Keratinocyte (primary cell): Measurements from ENCODE around the gene UQCR10. TPM values are rescaled to one million over a fixed set of nuclear protein-coding genes. Genes with fewer than 3 reads are reported as not detected.

ENCODE experiments used
- DNase-seq: peaks from one replicate; pipeline ENCODE4 v3.0.0-alpha.2; 2011; ENCODE audit warnings: low read depth, missing footprints, low spot score
- FAIRE-seq: peaks from 2 replicates; lab custom pipeline; 2011; peaks lifted over from hg19 to GRCh38; lab: Jason Lieb, UNC
- H2AFZ ChIP-seq: 2 replicates; pipeline ENCODE4 v1.6.0; 2012; ENCODE audit warnings: low read length, control low read depth, inconsistent platforms; ENCODE audit not compliant: control insufficient read depth
- H3K27ac ChIP-seq: 2 replicates; pipeline ENCODE4 v1.5.1; 2011; ENCODE audit warnings: low read length; ENCODE audit not compliant: control insufficient read depth, insufficient read depth
- H3K27me3 ChIP-seq: 3 replicates; pipeline ENCODE4 v1.6.0; 2011; ENCODE audit warnings: low read length; ENCODE audit not compliant: control insufficient read depth, insufficient read depth; ENCODE audit errors: extremely low read depth
- H3K36me3 ChIP-seq, 2 experiments: 2 replicates in 1 of 2; 3 replicates in 1 of 2; pipeline ENCODE4 v1.5.1; 2011; ENCODE audit warnings: low read length in 2 of 2, mild to moderate bottlenecking in 1 of 2; ENCODE audit not compliant: control insufficient read depth in 2 of 2, insufficient read depth in 2 of 2; ENCODE audit errors: extremely low read depth in 1 of 2
- H3K4me1 ChIP-seq: 3 replicates; pipeline ENCODE4 v1.5.1; 2011; ENCODE audit warnings: low read length; ENCODE audit not compliant: control insufficient read depth, insufficient read depth; ENCODE audit errors: extremely low read depth
- H3K4me2 ChIP-seq: 3 replicates; pipeline ENCODE4 v1.6.0; 2011; ENCODE audit warnings: low read depth, low read length; ENCODE audit not compliant: control insufficient read depth, insufficient read depth; ENCODE audit errors: extremely low read depth
- H3K4me3 ChIP-seq, 3 experiments: fragments of 200-600 bp in 1 of 3; sonication (generic) in 1 of 3; 2 replicates in 2 of 3; 3 replicates in 1 of 3; pipeline ENCODE4 v1.5.1; 2011 to 2016; ENCODE audit warnings: low read length in 3 of 3, mild to moderate bottlenecking in 3 of 3, control low read depth in 2 of 3, inconsistent platforms in 1 of 3, low read depth in 1 of 3, mixed read lengths in 1 of 3, mixed run types in 1 of 3, moderate library complexity in 1 of 3; ENCODE audit not compliant: control insufficient read depth in 2 of 3, insufficient read depth in 2 of 3; ENCODE audit errors: extremely low read depth in 1 of 3
- H3K79me2 ChIP-seq: 2 replicates; pipeline ENCODE4 v1.6.0; 2012; ENCODE audit warnings: low read length; ENCODE audit not compliant: control insufficient read depth, insufficient read depth
- H3K9ac ChIP-seq: 3 replicates; pipeline ENCODE4 v1.6.0; 2011; ENCODE audit warnings: low read length; ENCODE audit not compliant: control insufficient read depth, insufficient read depth; ENCODE audit errors: extremely low read depth
- H3K9me1 ChIP-seq: 3 replicates; pipeline ENCODE4 v1.6.0; 2011; ENCODE audit warnings: low read length; ENCODE audit not compliant: control insufficient read depth, insufficient read depth; ENCODE audit errors: extremely low read depth
- H3K9me3 ChIP-seq: 2 replicates; pipeline ENCODE4 v1.5.1; 2012; ENCODE audit warnings: low read depth, low read length; ENCODE audit not compliant: control insufficient read depth
- H4K20me1 ChIP-seq: 3 replicates; pipeline ENCODE4 v1.6.0; 2011; ENCODE audit warnings: low read length; ENCODE audit not compliant: control insufficient read depth, insufficient read depth; ENCODE audit errors: extremely low read depth
- EZH2 ChIP-seq: IDR thresholded peaks from one replicate; pipeline ENCODE4 v1.6.1; 2012; ENCODE audit warnings: inconsistent platforms, mild to moderate bottlenecking, low read length, moderate library complexity
- dilution Hi-C: fragments of 300-500 bp; cut with MboI; formaldehyde crosslinking; loops from one replicate; pipeline ENCODE4 v1.7.0; 2020; ENCODE audit warnings: low sequenced_read_pairs; ENCODE audit not compliant: extremely low pct_ligation_motif_present
- polyA plus RNA-seq, 5 experiments: library from polyadenylated mRNA; depleted of rRNA in 3 of 5; stranded (reverse) in 3 of 5; stranded (forward) in 1 of 5; unstranded in 1 of 5; fragments of >200 nt; gene quantifications; 1 replicate in 1 of 5; 2 replicates in 3 of 5; 3 replicates in 1 of 5; pipeline versions ENCODE4 v1.2.1 to v1.2.3, GENCODE V29; 2011 to 2012; ENCODE audit warnings: missing spikeins in 2 of 5, low read depth in 1 of 5, low replicate concordance in 1 of 5
- TF ChIP-seq, protein P1 (sequence below), 3 experiments: IDR thresholded peaks in 1 of 3; conservative IDR thresholded peaks in 1 of 3; optimal IDR thresholded peaks in 1 of 3; 2 replicates in 2 of 3; 3 replicates in 1 of 3; pipeline versions ENCODE3 to v1.5.1; 2011; ENCODE audit warnings: low read length in 3 of 3, mild to moderate bottlenecking in 3 of 3, moderate library complexity in 2 of 3, control low read depth in 1 of 3, inconsistent platforms in 1 of 3; ENCODE audit not compliant: insufficient read depth in 2 of 3; ENCODE audit errors: extremely low read depth in 1 of 3

Gene UQCR10
- polyA plus RNA-seq, 1 donor (not counting 4 experiments of a cell fraction or from before 2014, with no cell fraction given) = 161 TPM

DNA sequence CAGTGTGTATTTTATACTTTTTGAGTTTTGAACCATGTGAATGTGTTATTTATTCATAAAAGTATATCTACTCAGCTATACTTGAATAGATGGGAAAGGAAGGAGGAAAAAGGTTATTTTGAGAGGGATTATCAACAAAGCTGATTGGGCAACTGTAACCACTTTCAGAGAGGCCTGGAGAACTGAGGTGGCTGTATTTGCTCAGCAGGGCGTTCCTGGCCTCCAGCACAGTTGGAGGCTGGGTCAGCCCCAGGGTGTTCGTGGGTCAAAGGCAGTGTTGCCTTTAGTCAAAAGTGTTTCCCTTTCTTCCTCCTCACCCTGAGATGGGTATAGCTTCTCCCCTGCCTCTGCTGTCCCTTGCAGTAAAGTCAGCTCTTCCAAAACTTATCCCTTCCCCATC lies 44.2 kb downstream of the UQCR10 start:
- H4K20me1 ChIP-seq = no peaks in the 10 kb centered on the region
- no peaks in the 10 kb centered on the region for H3K9me3 ChIP-seq
- no peaks in the 10 kb centered on the region for H3K27me3 ChIP-seq
- H3K36me3 ChIP-seq = peaks cover 32 to 53% of the 10 kb centered on the region in 2 experiments
- H3K9ac ChIP-seq = no peak overlapping the region
- no peak for FAIRE-seq
- no peaks in the 10 kb centered on the region for H3K79me2 ChIP-seq
- no peak overlapping the region for H3K27ac ChIP-seq
- dilution Hi-C loops = no loop called here
- H2AFZ ChIP-seq = no peak overlapping the region
- H3K4me1 ChIP-seq = peaks cover 7% of the 10 kb centered on the region
- no peak overlapping the region for H3K4me2 ChIP-seq
- DNase-seq = no peak
- no peak overlapping the region for H3K4me3 ChIP-seq
- TF ChIP-seq EZH2 = no peak
- TF ChIP-seq, protein P1, sequence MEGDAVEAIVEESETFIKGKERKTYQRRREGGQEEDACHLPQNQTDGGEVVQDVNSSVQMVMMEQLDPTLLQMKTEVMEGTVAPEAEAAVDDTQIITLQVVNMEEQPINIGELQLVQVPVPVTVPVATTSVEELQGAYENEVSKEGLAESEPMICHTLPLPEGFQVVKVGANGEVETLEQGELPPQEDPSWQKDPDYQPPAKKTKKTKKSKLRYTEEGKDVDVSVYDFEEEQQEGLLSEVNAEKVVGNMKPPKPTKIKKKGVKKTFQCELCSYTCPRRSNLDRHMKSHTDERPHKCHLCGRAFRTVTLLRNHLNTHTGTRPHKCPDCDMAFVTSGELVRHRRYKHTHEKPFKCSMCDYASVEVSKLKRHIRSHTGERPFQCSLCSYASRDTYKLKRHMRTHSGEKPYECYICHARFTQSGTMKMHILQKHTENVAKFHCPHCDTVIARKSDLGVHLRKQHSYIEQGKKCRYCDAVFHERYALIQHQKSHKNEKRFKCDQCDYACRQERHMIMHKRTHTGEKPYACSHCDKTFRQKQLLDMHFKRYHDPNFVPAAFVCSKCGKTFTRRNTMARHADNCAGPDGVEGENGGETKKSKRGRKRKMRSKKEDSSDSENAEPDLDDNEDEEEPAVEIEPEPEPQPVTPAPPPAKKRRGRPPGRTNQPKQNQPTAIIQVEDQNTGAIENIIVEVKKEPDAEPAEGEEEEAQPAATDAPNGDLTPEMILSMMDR (optimal IDR thresholded peaks at IDR 0.05 in 1 of 3, IDR thresholded peaks at IDR 0.05 in 1 of 3, conservative IDR thresholded peaks at IDR 0.05 in 1 of 3; ENCODE audit: extremely low read depth in 1 of 3, insufficient read depth in 2 of 3, low read length in 3 of 3) = no peak
- peaks cover 4% of the 10 kb centered on the region for H3K9me1 ChIP-seq

DNA sequence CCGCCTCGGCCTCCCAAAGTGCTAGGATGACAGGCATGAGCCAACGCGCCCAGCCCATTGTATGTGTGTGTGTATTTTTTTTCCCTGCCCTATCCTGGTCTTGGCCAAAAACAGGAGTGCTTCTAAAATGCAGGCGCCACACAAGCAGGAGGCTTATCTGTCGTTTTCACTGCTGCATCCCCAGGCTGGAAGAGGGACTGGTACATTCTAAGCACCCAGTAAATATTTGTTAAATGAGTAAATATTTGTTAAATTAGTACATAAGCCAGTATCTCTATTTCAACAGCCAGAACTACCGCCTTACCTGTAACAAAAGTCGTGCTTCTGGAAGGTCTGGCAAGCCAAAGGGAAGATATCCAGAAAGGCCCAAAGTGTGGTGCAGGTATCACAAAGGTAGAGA lies 46.0 kb downstream of the UQCR10 start:
- Histone ChIP-seq H3K36me3 (peaks cover 21 to 46% of the 10 kb centered on the region in 2 experiments), H3K9me3 (no peaks in the 10 kb centered on the region), H3K9me1 (peaks cover 4% of the 10 kb centered on the region), H3K9ac (no peak overlapping the region), H3K27me3 (no peaks in the 10 kb centered on the region), H3K27ac (no peak overlapping the region), H2AFZ (no peak overlapping the region), H3K4me3 (no peak overlapping the region), H3K4me1 (peaks cover 20% of the 10 kb centered on the region), H4K20me1 (no peaks in the 10 kb centered on the region), H3K4me2 (no peak overlapping the region), H3K79me2 (no peaks in the 10 kb centered on the region)
- no peak for DNase-seq
- no peak for TF ChIP-seq EZH2
- TF ChIP-seq, protein P1 (optimal IDR thresholded peaks at IDR 0.05 in 1 of 3, IDR thresholded peaks at IDR 0.05 in 1 of 3, conservative IDR thresholded peaks at IDR 0.05 in 1 of 3; ENCODE audit: extremely low read depth in 1 of 3, insufficient read depth in 2 of 3, low read length in 3 of 3) = no peak
- no peak for FAIRE-seq
- dilution Hi-C loops = no loop called here
